Measurements from ENCODE around the gene ZDHHC24.

The ZDHHC24 gene

GRCh38 chr11:66570079-66570849, 24.4 kb upstream of the ZDHHC24 start:
- Histone ChIP-seq H2AFZ (ENCODE audit: low read depth, low read length) (no peak overlapping the region), H3K9ac (ENCODE audit: low read depth, low read length) (no peak overlapping the region), H3K4me1 (ENCODE audit: insufficient read depth, low read length) (no peaks in the 10 kb centered on the region), H3K27me3 (ENCODE audit: insufficient read depth, low read length, poor library complexity) (no peaks in the 10 kb centered on the region), H3K27ac (ENCODE audit: low read length) (no peak overlapping the region), H4K20me1 (ENCODE audit: insufficient read depth, low read length) (no peaks in the 10 kb centered on the region), H3K4me2 (ENCODE audit: insufficient read depth, low read length) (no peak overlapping the region), H3K36me3 (ENCODE audit: insufficient read depth, low read length) (no peaks in the 10 kb centered on the region), H3K9me3 (ENCODE audit: insufficient read depth, low read length, severe bottlenecking) (no peaks in the 10 kb centered on the region), H3K4me3 (ENCODE audit: low read depth in 1 of 2, low read length in 2 of 2) (no peak overlapping the region), H3K79me2 (ENCODE audit: insufficient read depth, low read length) (no peaks in the 10 kb centered on the region)
- DNase-seq (no peak), ATAC-seq (ENCODE audit: insufficient read depth, low read depth) (no peak)
- TF ChIP-seq CTCF (IDR thresholded peaks at IDR 0.05; ENCODE audit: borderline replicate concordance, extremely low read depth, low read length, poor library complexity, severe bottlenecking) (no peak), EZH2 (IDR thresholded peaks at IDR 0.05; ENCODE audit: borderline replicate concordance, low read depth, low read length, severe bottlenecking) (no peak)

GRCh38 chr11:66569076-66569475, 23.2 kb upstream of the ZDHHC24 start:
- no peak for ATAC-seq (ENCODE audit: insufficient read depth, low read depth)
- H3K9ac ChIP-seq (ENCODE audit: low read depth, low read length): no peak overlapping the region
- DNase-seq: no peak
- no peak overlapping the region for H3K27ac ChIP-seq (ENCODE audit: low read length)
- H3K27me3 ChIP-seq (ENCODE audit: insufficient read depth, low read length, poor library complexity): no peaks in the 10 kb centered on the region
- H3K4me1 ChIP-seq (ENCODE audit: insufficient read depth, low read length): no peaks in the 10 kb centered on the region
- H4K20me1 ChIP-seq (ENCODE audit: insufficient read depth, low read length): no peaks in the 10 kb centered on the region
- H3K79me2 ChIP-seq (ENCODE audit: insufficient read depth, low read length): no peaks in the 10 kb centered on the region
- TF ChIP-seq CTCF (IDR thresholded peaks at IDR 0.05; ENCODE audit: borderline replicate concordance, extremely low read depth, low read length, poor library complexity, severe bottlenecking) (no peak), EZH2 (IDR thresholded peaks at IDR 0.05; ENCODE audit: borderline replicate concordance, low read depth, low read length, severe bottlenecking) (no peak)
- no peaks in the 10 kb centered on the region for H3K9me3 ChIP-seq (ENCODE audit: insufficient read depth, low read length, severe bottlenecking)
- H3K4me2 ChIP-seq (ENCODE audit: insufficient read depth, low read length): no peak overlapping the region
- no peak overlapping the region for H2AFZ ChIP-seq (ENCODE audit: low read depth, low read length)
- H3K36me3 ChIP-seq (ENCODE audit: insufficient read depth, low read length): no peaks in the 10 kb centered on the region
- H3K4me3 ChIP-seq (ENCODE audit: low read depth in 1 of 2, low read length in 2 of 2): no peak overlapping the region

- Histone ChIP-seq H3K9me3 (ENCODE audit: insufficient read depth, low read length, severe bottlenecking) (no peaks in the 10 kb centered on the region), H3K4me2 (ENCODE audit: insufficient read depth, low read length) (no peak within 1 kb of the TSS), H3K4me3 (ENCODE audit: low read depth in 1 of 2, low read length in 2 of 2) (no peak within 1 kb of the TSS)
These were observed 22.5 kb upstream of the ZDHHC24 start, which contains the start of gene CTSF for GRCh38 chr11:66568124-66568916. Gene CTSF (minus strand): TSS chr11:66568606. CDS start chr11:66568486, 120 bp downstream.

More at GRCh38 chr11:66568124-66568916, 22.5 kb upstream of the ZDHHC24 start, which contains the start of gene CTSF:
- Histone ChIP-seq H3K27ac (ENCODE audit: low read length) (no peak within 1 kb of the TSS), H3K9ac (ENCODE audit: low read depth, low read length) (no peak within 1 kb of the TSS), H3K79me2 (ENCODE audit: insufficient read depth, low read length) (no peaks in the 10 kb centered on the region), H3K27me3 (ENCODE audit: insufficient read depth, low read length, poor library complexity) (no peaks in the 10 kb centered on the region), H3K4me1 (ENCODE audit: insufficient read depth, low read length) (no peaks in the 10 kb centered on the region), H3K36me3 (ENCODE audit: insufficient read depth, low read length) (no peaks in the 10 kb centered on the region), H2AFZ (ENCODE audit: low read depth, low read length) (no peak within 1 kb of the TSS), H4K20me1 (ENCODE audit: insufficient read depth, low read length) (no peaks in the 10 kb centered on the region)
- TF ChIP-seq EZH2 (IDR thresholded peaks at IDR 0.05; ENCODE audit: borderline replicate concordance, low read depth, low read length, severe bottlenecking) (no peak), CTCF (IDR thresholded peaks at IDR 0.05; ENCODE audit: borderline replicate concordance, extremely low read depth, low read length, poor library complexity, severe bottlenecking) (no peak)
- DNase-seq (no peak), ATAC-seq (ENCODE audit: insufficient read depth, low read depth) (no peak)
